IMR-90 (cell line): Measurements from ENCODE around the gene SERPINB3. TPM values are rescaled to one million over a fixed set of nuclear protein-coding genes. Genes with fewer than 3 reads are reported as not detected.
A peak's percentile ranks its signal among the peaks of the same experiment; 100 is the strongest.

Experiments
- ATAC-seq: fragments of 200-7000 bp; cut with Tn5 transposase; 2 replicates; pipeline ENCODE4 v1.9.1; 2020; ENCODE audit warnings: low read depth, mild to moderate bottlenecking, moderate library complexity
- BruUV-seq: library from RNA; stranded (reverse); fragments of 400-500 nt; replicated peaks from 2 replicates; lab custom pipeline; 2021; lab: Mats Ljungman, UMichigan
- CTCF ChIA-PET: fragments of 300-600 bp; formaldehyde crosslinking; extraction: SDS; loops from one replicate; lab custom pipeline; 2021; ENCODE audit warnings: antibody characterized with exemption; lab: Yijun Ruan, JAX
- POLR2A ChIA-PET: fragments of 300-600 bp; sonication (Branson Sonifier 250); formaldehyde crosslinking; loops from one replicate; lab custom pipeline; 2022; ENCODE audit warnings: antibody characterized with exemption; ENCODE audit not compliant: unreplicated experiment; lab: Charles Lee
- DNase-seq: peaks from one replicate; pipeline ENCODE4 v3.0.0; 2013
- H2AFZ ChIP-seq: replicated peaks from 2 replicates; pipeline ENCODE3; 2013; ENCODE audit warnings: low read length, mild to moderate bottlenecking; ENCODE audit not compliant: poor library complexity
- H2AK5ac ChIP-seq: 2 replicates; pipeline ENCODE4 v1.6.1; 2013; ENCODE audit warnings: low read depth, low read length, inconsistent platforms
- H2AK9ac ChIP-seq: replicated peaks from 2 replicates; pipeline ENCODE3; 2013; ENCODE audit warnings: mild to moderate bottlenecking, low read depth, low read length, moderate library complexity; ENCODE audit not compliant: poor library complexity
- H2BK120ac ChIP-seq: 2 replicates; pipeline ENCODE4 v1.6.1; 2013; ENCODE audit warnings: low read depth, low read length, inconsistent platforms
- H2BK15ac ChIP-seq: 3 replicates; pipeline ENCODE4 v1.6.1; 2013; ENCODE audit warnings: low read depth, low read length, inconsistent platforms
- H2BK20ac ChIP-seq: 2 replicates; pipeline ENCODE4 v1.6.1; 2013; ENCODE audit warnings: low read depth, mild to moderate bottlenecking, inconsistent platforms, low read length, moderate library complexity
- H2BK5ac ChIP-seq: 2 replicates; pipeline ENCODE4 v1.6.1; 2013; ENCODE audit warnings: mild to moderate bottlenecking, low read depth, low read length, inconsistent platforms; ENCODE audit not compliant: poor library complexity, severe bottlenecking
- H3K14ac ChIP-seq: replicated peaks from 2 replicates; pipeline ENCODE4 v1.6.1; 2013; ENCODE audit warnings: low read depth, low read length, inconsistent platforms
- H3K18ac ChIP-seq: 2 replicates; pipeline ENCODE4 v1.6.1; 2013; ENCODE audit warnings: low read depth, low read length, control low read depth
- H3K23ac ChIP-seq: 2 replicates; pipeline ENCODE4 v1.6.1; 2013; ENCODE audit warnings: low read depth, low read length, inconsistent platforms
- H3K27ac ChIP-seq: 2 replicates; pipeline ENCODE4 v1.5.1; 2013; ENCODE audit warnings: mild to moderate bottlenecking, control low read depth, low read length; ENCODE audit not compliant: insufficient read depth
- H3K27me3 ChIP-seq: 2 replicates; pipeline ENCODE4 v1.6.1; 2013; ENCODE audit warnings: low read length; ENCODE audit not compliant: control insufficient read depth, insufficient read depth
- H3K36me3 ChIP-seq: 2 replicates; pipeline ENCODE4 v1.6.1; 2013; ENCODE audit warnings: low read length, mixed read lengths; ENCODE audit not compliant: control insufficient read depth, insufficient read depth
- H3K4ac ChIP-seq: 2 replicates; pipeline ENCODE4 v1.6.1; 2013; ENCODE audit warnings: low read depth, low read length, inconsistent platforms
- H3K4me1 ChIP-seq: 2 replicates; pipeline ENCODE4 v1.6.1; 2013; ENCODE audit warnings: low read length, mixed read lengths; ENCODE audit not compliant: control insufficient read depth, insufficient read depth
- H3K4me2 ChIP-seq: 2 replicates; pipeline ENCODE4 v1.6.1; 2013; ENCODE audit warnings: low read depth, mild to moderate bottlenecking, control low read depth, low read length, moderate library complexity
- H3K4me3 ChIP-seq: 2 replicates; pipeline ENCODE4 v1.5.1; 2013; ENCODE audit warnings: low read depth, mild to moderate bottlenecking, control low read depth, low read length, moderate library complexity; ENCODE audit not compliant: insufficient read depth
- H3K56ac ChIP-seq: 2 replicates; pipeline ENCODE4 v1.6.1; 2013; ENCODE audit warnings: low read length, inconsistent platforms; ENCODE audit not compliant: insufficient read depth; ENCODE audit errors: extremely low read depth
- H3K79me1 ChIP-seq, 2 experiments: 2 replicates each; pipeline ENCODE4 v1.6.1; 2013; ENCODE audit warnings: low read length in 2 of 2, inconsistent platforms in 1 of 2, low read depth in 1 of 2
- H3K9ac ChIP-seq: 2 replicates; pipeline ENCODE4 v1.6.1; 2013; ENCODE audit warnings: low read depth, low read length, control low read depth
- H3K9me1 ChIP-seq: 2 replicates; pipeline ENCODE4 v1.6.1; 2013; ENCODE audit warnings: low read length, inconsistent platforms; ENCODE audit not compliant: insufficient read depth
- H3K9me3 ChIP-seq: 2 replicates; pipeline ENCODE4 v1.6.1; 2013; ENCODE audit warnings: low read length; ENCODE audit not compliant: control insufficient read depth, insufficient read depth
- H4K20me1 ChIP-seq: 2 replicates; pipeline ENCODE4 v1.6.1; 2013; ENCODE audit warnings: low read length, inconsistent platforms; ENCODE audit not compliant: insufficient read depth
- H4K5ac ChIP-seq: 2 replicates; pipeline ENCODE4 v1.6.1; 2013; ENCODE audit warnings: mild to moderate bottlenecking, low read depth, low read length, control low read depth
- H4K8ac ChIP-seq, 2 experiments: 2 replicates each; pipeline ENCODE4 v1.6.1; 2013; ENCODE audit warnings: low read depth in 2 of 2, low read length in 2 of 2, control low read depth in 1 of 2, inconsistent platforms in 1 of 2
- H4K91ac ChIP-seq: 2 replicates; pipeline ENCODE4 v1.6.1; 2013; ENCODE audit warnings: low read depth, low read length, inconsistent platforms; ENCODE audit not compliant: insufficient read depth
- CEBPB ChIP-seq: IDR thresholded peaks from 2 replicates; pipeline ENCODE4 v1.6.1; 2012; ENCODE audit warnings: low read depth, low read length, improper control_type of control experiment
- MXI1 ChIP-seq: IDR thresholded peaks from 2 replicates; pipeline ENCODE4 v1.6.1; 2012; ENCODE audit warnings: low read depth, mild to moderate bottlenecking, low read length, moderate library complexity, borderline replicate concordance
- WGBS, 2 experiments: methylation state at CpG; one replicate each; pipeline versions ENCODE4 v1.1.5 to v1.1.7; 2013; ENCODE audit warnings: missing lambda C conversion rate in 2 of 2; ENCODE audit not compliant: insufficient read length in 1 of 2; ENCODE audit errors: extremely low coverage in 2 of 2; 5-methylcytosine and 5-hydroxymethylcytosine counted together
- dilution Hi-C: fragments of 300-500 bp; cut with HindIII; formaldehyde crosslinking; loops from one replicate; pipeline ENCODE4 v1.14.3; 2018; ENCODE audit warnings: low sequenced_read_pairs; ENCODE audit not compliant: unreplicated experiment
- in situ Hi-C: fragments of 300-500 bp; cut with MboI; formaldehyde crosslinking; loops from 3 replicates; pipeline ENCODE4 v1.14.3; 2019; ENCODE audit warnings: low sequenced_read_pairs, inconsistent platforms, mixed read lengths
- intact Hi-C: fragments of 100-400 bp; cut with micrococcal nuclease; formaldehyde crosslinking; loops from 2 replicates; pipeline ENCODE4 v1.10.0; 2022
- polyA plus RNA-seq, 3 experiments: library from polyadenylated mRNA; depleted of rRNA; stranded (reverse); fragments of >200 nt; gene quantifications; 2 replicates each; pipeline ENCODE4 v1.2.3, GENCODE V29; 2012; ENCODE audit warnings: low replicate concordance in 1 of 3
- total RNA-seq: library from RNA; depleted of rRNA; stranded (reverse); fragments of >200 nt; gene quantifications from 2 replicates; pipeline ENCODE4 v1.2.3, GENCODE V29; 2012

SERPINB3 gene
- total and polyA plus RNA-seq, 2 of the 4 experiments (the other 2 are of a cell fraction): not detected

DNA sequence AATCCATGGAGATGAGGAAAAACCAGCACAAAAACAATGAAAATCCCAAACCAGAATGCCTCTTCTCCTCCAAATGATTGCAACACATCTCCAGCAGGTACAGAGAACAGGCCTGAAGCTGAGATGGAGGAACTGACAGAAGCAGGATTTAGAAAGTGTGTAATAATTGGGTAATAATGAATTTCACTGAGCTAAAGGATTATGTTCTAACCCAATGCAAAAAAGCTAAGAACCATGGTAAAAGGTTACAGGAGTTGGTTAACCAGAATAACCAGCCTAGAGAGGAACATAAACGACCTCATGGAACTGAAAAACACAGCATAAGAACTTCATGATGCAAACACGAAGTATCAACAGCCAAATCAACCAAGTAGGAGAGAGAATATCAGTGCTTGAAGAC, 27.4 kb upstream of the SERPINB3 start:
- no peak overlapping the region for H3K4ac ChIP-seq
- DNase-seq: no peak
- H3K56ac ChIP-seq: no peak overlapping the region
- no peak overlapping the region for H4K5ac ChIP-seq
- no peak overlapping the region for H3K18ac ChIP-seq
- H2AFZ ChIP-seq: no peak overlapping the region
- no peak overlapping the region for H2AK9ac ChIP-seq
- no peak overlapping the region for H3K23ac ChIP-seq
- POLR2A ChIA-PET: no interaction called here
- no peaks in the 10 kb centered on the region for H3K79me1 ChIP-seq
- BruUV-seq: no TSS peak
- H3K4me2 ChIP-seq: no peak overlapping the region
- TF ChIP-seq CEBPB (peak; percentile 30; the same call in 1 of the 2 replicates), MXI1 (no peak)
- H2BK5ac ChIP-seq: no peak overlapping the region
- H2BK120ac ChIP-seq: no peak overlapping the region
- H4K20me1 ChIP-seq: no peaks in the 10 kb centered on the region
- no peaks in the 10 kb centered on the region for H3K27me3 ChIP-seq
- H4K8ac ChIP-seq: no peak overlapping the region
- CTCF ChIA-PET: interaction anchor here (0.5 to 0.6 kb wide), 2 partner anchors 11 to 40 kb away, joined by 5 to 6 read pairs; no protein-coding TSS in a partner anchor
- H3K36me3 ChIP-seq: no peaks in the 10 kb centered on the region
- no peak overlapping the region for H3K14ac ChIP-seq
- in situ Hi-C loops: no loop called here
- H3K9ac ChIP-seq: no peak overlapping the region
- no peak overlapping the region for H2BK20ac ChIP-seq
- no peak overlapping the region; the same call in 2 of the 3 replicates for H2BK15ac ChIP-seq
- no peak overlapping the region for H3K27ac ChIP-seq
- no peaks in the 10 kb centered on the region; the same call in 1 of the 2 replicates for H3K4me1 ChIP-seq
- intact Hi-C loops: no loop called here
- H3K9me3 ChIP-seq: no peaks in the 10 kb centered on the region; the same call in 1 of the 2 replicates
- H2AK5ac ChIP-seq: no peak overlapping the region
- H4K91ac ChIP-seq: no peak overlapping the region
- no peaks in the 10 kb centered on the region for H3K9me1 ChIP-seq
- no peak overlapping the region for H3K4me3 ChIP-seq
- no peak for ATAC-seq
- no CpG with 5 or more reads among the region's 2 CpGs for WGBS, 2 experiments
- dilution Hi-C loops: no loop called here
